CD14-positive monocyte (primary cell): Measurements from ENCODE around the gene QRICH2. TPM values are rescaled to one million over a fixed set of nuclear protein-coding genes. Genes with fewer than 3 reads are reported as not detected.

ENCODE experiments used
- DNase-seq, 3 donors: peaks; one replicate each; pipeline ENCODE4 v3.0.0-alpha.2; 2011 to 2022
- H2AFZ ChIP-seq: 2 replicates; pipeline ENCODE4 v1.6.0; 2012; ENCODE audit warnings: mild to moderate bottlenecking, low read depth, low read length, inconsistent platforms; ENCODE audit not compliant: insufficient read depth, poor library complexity, severe bottlenecking
- H3K27ac ChIP-seq, 2 donors: 1 replicate in 1 of 2; 2 replicates in 1 of 2; pipeline ENCODE4 v1.5.1; 2012 to 2013; ENCODE audit warnings: low read length in 2 of 2, control low read depth in 1 of 2, inconsistent platforms in 1 of 2, low read depth in 1 of 2, mild to moderate bottlenecking in 1 of 2
- H3K27me3 ChIP-seq, 2 donors: one replicate each; pipeline versions ENCODE4 v1.6.0 to v1.6.1; 2011 to 2013; ENCODE audit warnings: low read length in 2 of 2; ENCODE audit not compliant: control insufficient read depth in 2 of 2, insufficient read depth in 2 of 2
- H3K36me3 ChIP-seq, 2 donors: replicated peaks in 1 of 2; 1 replicate in 1 of 2; 2 replicates in 1 of 2; pipeline versions ENCODE4 v1.5.1 to v1.6.1; 2012 to 2013; ENCODE audit warnings: low read length in 2 of 2, control low read depth in 1 of 2, inconsistent platforms in 1 of 2, mild to moderate bottlenecking in 1 of 2; ENCODE audit not compliant: insufficient read depth in 2 of 2, control insufficient read depth in 1 of 2
- H3K4me1 ChIP-seq, 2 donors: 1 replicate in 1 of 2; 2 replicates in 1 of 2; pipeline versions ENCODE4 v1.5.1 to v1.6.1; 2012 to 2013; ENCODE audit warnings: low read length in 2 of 2, control low read depth in 1 of 2, inconsistent platforms in 1 of 2, mild to moderate bottlenecking in 1 of 2, moderate library complexity in 1 of 2; ENCODE audit not compliant: insufficient read depth in 2 of 2, control insufficient read depth in 1 of 2
- H3K4me2 ChIP-seq: replicated peaks from 2 replicates; pipeline ENCODE3; 2012; ENCODE audit warnings: low read length, moderate library complexity, mild to moderate bottlenecking; ENCODE audit not compliant: poor library complexity, severe bottlenecking; ENCODE audit errors: extremely low read depth
- H3K4me3 ChIP-seq, 3 experiments: fragments of 200-600 bp in 1 of 3; sonication (generic) in 1 of 3; replicated peaks in 1 of 3; 1 replicate in 2 of 3; 2 replicates in 1 of 3; pipeline ENCODE4 v1.5.1; 2011 to 2013; ENCODE audit warnings: low read length in 3 of 3, mild to moderate bottlenecking in 3 of 3, control low read depth in 2 of 3, low read depth in 2 of 3, inconsistent platforms in 1 of 3, moderate library complexity in 1 of 3
- H3K79me2 ChIP-seq: 2 replicates; pipeline ENCODE4 v1.6.0; 2012; ENCODE audit warnings: mild to moderate bottlenecking, control low read depth, inconsistent platforms, low read length, moderate library complexity; ENCODE audit not compliant: insufficient read depth
- H3K9ac ChIP-seq: 2 replicates; pipeline ENCODE4 v1.6.0; 2017; ENCODE audit warnings: low read length, mild to moderate bottlenecking; ENCODE audit not compliant: insufficient read depth, poor library complexity, severe bottlenecking
- H3K9me3 ChIP-seq, 2 donors: replicated peaks in 1 of 2; 1 replicate in 1 of 2; 2 replicates in 1 of 2; pipeline versions ENCODE4 v1.5.1 to v1.6.1; 2012 to 2013; ENCODE audit warnings: low read length in 2 of 2, control low read depth in 1 of 2; ENCODE audit not compliant: control insufficient read depth in 1 of 2, insufficient read depth in 1 of 2
- H4K20me1 ChIP-seq: 2 replicates; pipeline ENCODE4 v1.6.0; 2012; ENCODE audit warnings: mild to moderate bottlenecking, low read length, control low read depth, moderate library complexity; ENCODE audit not compliant: insufficient read depth
- H3K27ac Mint-ChIP-seq, 7 donors: one replicate each; pipeline ENCODE4 v1.8.0; 2020; ENCODE audit warnings: mild to moderate bottlenecking in 7 of 7, mixed read lengths in 7 of 7, moderate library complexity in 6 of 7, inconsistent platforms in 2 of 7
- H3K27me3 Mint-ChIP-seq, 3 donors: one replicate each; pipeline ENCODE4 v1.8.0; 2021 to 2022; ENCODE audit warnings: low read depth in 3 of 3, mild to moderate bottlenecking in 3 of 3, mixed read lengths in 3 of 3, moderate library complexity in 3 of 3, inconsistent platforms in 1 of 3
- H3K36me3 Mint-ChIP-seq, 2 donors: one replicate each; pipeline ENCODE4 v1.8.0; 2020; ENCODE audit warnings: mixed read lengths in 2 of 2, inconsistent platforms in 1 of 2, mild to moderate bottlenecking in 1 of 2
- H3K4me1 Mint-ChIP-seq: one replicate; pipeline ENCODE4 v1.8.0; 2020; ENCODE audit warnings: mild to moderate bottlenecking, mixed read lengths
- H3K4me3 Mint-ChIP-seq, 2 donors: one replicate each; pipeline ENCODE4 v1.8.0; 2020; ENCODE audit warnings: mild to moderate bottlenecking in 2 of 2, mixed read lengths in 2 of 2, moderate library complexity in 1 of 2
- H3K9me3 Mint-ChIP-seq, 7 donors: one replicate each; pipeline ENCODE4 v1.8.0; 2020 to 2022; ENCODE audit warnings: mixed read lengths in 7 of 7, mild to moderate bottlenecking in 6 of 7, moderate library complexity in 6 of 7, inconsistent platforms in 2 of 7
- WGBS: methylation state at CpG from one replicate; pipeline ENCODE4 v1.1.5; 2013; ENCODE audit warnings: missing lambda C conversion rate; ENCODE audit not compliant: insufficient coverage; 5-methylcytosine and 5-hydroxymethylcytosine counted together
- intact Hi-C, 2 donors: fragments of 100-400 bp; cut with micrococcal nuclease; formaldehyde crosslinking; loops; one replicate each; pipeline versions ENCODE4 v1.15.0 to v1.15.1; 2023
- polyA plus RNA-seq, 3 donors: library from polyadenylated mRNA; depleted of rRNA in 1 of 3; unstranded in 2 of 3; stranded (reverse) in 1 of 3; fragments of 300-500 nt in 2 of 3; fragments of >200 nt in 1 of 3; fragmentation: Illumina TruSeq in 2 of 3; gene quantifications; 1 replicate in 2 of 3; 2 replicates in 1 of 3; pipeline ENCODE4 v1.2.3, GENCODE V29; 2012 to 2021
- TF ChIP-seq, protein P1 (sequence below): fragments of 200-600 bp; IDR thresholded peaks from one replicate; pipeline ENCODE4 v1.8.0; 2022; ENCODE audit warnings: antibody characterized with exemption, mild to moderate bottlenecking

QRICH2 gene
- polyA plus RNA-seq, 3 donors: 0.04 to 1.9 TPM; not detected in 1

DNA sequence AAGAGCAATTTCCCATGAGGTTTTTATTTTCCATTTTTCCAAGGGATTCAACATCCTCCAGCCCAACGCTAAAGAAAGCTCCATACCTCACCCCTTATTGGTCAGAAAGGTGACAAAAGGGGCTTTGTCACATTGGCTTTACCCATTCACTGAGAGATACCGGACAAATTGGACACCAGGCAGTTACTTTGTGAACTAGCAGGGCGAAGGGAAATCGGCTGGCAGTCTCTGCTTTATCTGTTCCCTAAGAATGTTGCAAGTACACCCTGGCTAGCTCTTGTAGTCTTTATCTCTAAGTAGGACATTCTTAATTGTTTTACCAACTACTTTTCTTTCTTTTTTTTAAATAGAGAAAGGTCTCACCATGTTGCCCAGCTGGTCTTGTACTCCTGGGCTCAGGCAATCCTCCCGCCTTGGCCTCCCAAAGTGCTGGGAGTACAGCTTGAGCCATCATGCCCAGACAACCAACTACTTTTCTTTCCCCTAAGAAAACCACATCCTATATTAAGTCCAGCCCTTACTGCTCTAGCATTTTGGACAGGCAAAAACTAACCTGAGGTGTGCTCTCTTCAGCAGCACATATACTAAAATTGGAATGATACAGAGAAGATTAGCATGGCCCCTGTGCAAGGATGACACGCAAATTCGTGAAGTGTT is 28.8 kb upstream of the QRICH2 start:
- Histone ChIP-seq H2AFZ (no peak overlapping the region), H3K9ac (no peak overlapping the region), H3K4me3 (no peak overlapping the region), H3K36me3 (peaks cover 0 to 20% of the 10 kb centered on the region in 2 donors), H3K79me2 (no peaks in the 10 kb centered on the region), H3K9me3 (no peaks in the 10 kb centered on the region), H3K4me2 (no peak overlapping the region), H4K20me1 (peaks cover 5% of the 10 kb centered on the region), H3K4me1 (no peaks in the 10 kb centered on the region), H3K27ac (no peak overlapping the region), H3K27me3 (no peaks in the 10 kb centered on the region)
- no peak for DNase-seq
- Mint-ChIP-seq H3K27ac (no peak overlapping the region), H3K36me3 (peaks cover 27 to 39% of the 10 kb centered on the region in 2 donors), H3K4me1 (peaks cover 3% of the 10 kb centered on the region), H3K9me3 (peaks cover 0 to 2% (median 0%) of the 10 kb centered on the region in 7 donors), H3K27me3 (peaks cover 0 to 3% (median 2%) of the 10 kb centered on the region in 3 donors), H3K4me3 (no peak overlapping the region)
- 100% methylated on average over 4 of the region's 7 CpGs for WGBS
- TF ChIP-seq, protein P1, sequence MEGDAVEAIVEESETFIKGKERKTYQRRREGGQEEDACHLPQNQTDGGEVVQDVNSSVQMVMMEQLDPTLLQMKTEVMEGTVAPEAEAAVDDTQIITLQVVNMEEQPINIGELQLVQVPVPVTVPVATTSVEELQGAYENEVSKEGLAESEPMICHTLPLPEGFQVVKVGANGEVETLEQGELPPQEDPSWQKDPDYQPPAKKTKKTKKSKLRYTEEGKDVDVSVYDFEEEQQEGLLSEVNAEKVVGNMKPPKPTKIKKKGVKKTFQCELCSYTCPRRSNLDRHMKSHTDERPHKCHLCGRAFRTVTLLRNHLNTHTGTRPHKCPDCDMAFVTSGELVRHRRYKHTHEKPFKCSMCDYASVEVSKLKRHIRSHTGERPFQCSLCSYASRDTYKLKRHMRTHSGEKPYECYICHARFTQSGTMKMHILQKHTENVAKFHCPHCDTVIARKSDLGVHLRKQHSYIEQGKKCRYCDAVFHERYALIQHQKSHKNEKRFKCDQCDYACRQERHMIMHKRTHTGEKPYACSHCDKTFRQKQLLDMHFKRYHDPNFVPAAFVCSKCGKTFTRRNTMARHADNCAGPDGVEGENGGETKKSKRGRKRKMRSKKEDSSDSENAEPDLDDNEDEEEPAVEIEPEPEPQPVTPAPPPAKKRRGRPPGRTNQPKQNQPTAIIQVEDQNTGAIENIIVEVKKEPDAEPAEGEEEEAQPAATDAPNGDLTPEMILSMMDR: no peak
- intact Hi-C loops: no loop called here

GRCh38 chr17:76335716-76336381 is 27.8 kb upstream of the QRICH2 start:
- H3K9ac ChIP-seq: no peak overlapping the region
- H4K20me1 ChIP-seq: peaks cover 5% of the 10 kb centered on the region
- intact Hi-C loops: no loop called here
- H3K27ac Mint-ChIP-seq: no peak overlapping the region
- WGBS: 80% methylated on average over 2 of the region's 9 CpGs
- H3K79me2 ChIP-seq: no peaks in the 10 kb centered on the region
- H3K4me3 Mint-ChIP-seq: no peak overlapping the region
- H3K36me3 Mint-ChIP-seq: peaks cover 27 to 37% of the 10 kb centered on the region in 2 donors
- H2AFZ ChIP-seq: no peak overlapping the region
- H3K4me1 Mint-ChIP-seq: peaks cover 3% of the 10 kb centered on the region
- no peak overlapping the region for H3K4me2 ChIP-seq
- H3K4me1 ChIP-seq: no peaks in the 10 kb centered on the region
- H3K27me3 Mint-ChIP-seq: peaks cover 0 to 3% (median 2%) of the 10 kb centered on the region in 3 donors
- H3K9me3 Mint-ChIP-seq: peaks cover 0 to 2% (median 0%) of the 10 kb centered on the region in 7 donors
- peaks cover 8 to 21% of the 10 kb centered on the region in 2 donors for H3K36me3 ChIP-seq
- H3K27ac ChIP-seq: no peak overlapping the region
- no peaks in the 10 kb centered on the region for H3K9me3 ChIP-seq
- DNase-seq: no peak
- TF ChIP-seq, protein P1: no peak
- H3K4me3 ChIP-seq: no peak overlapping the region
- H3K27me3 ChIP-seq: no peaks in the 10 kb centered on the region
